ENCODE measurements around the gene CCDC92. TPM values are rescaled to one million over a fixed set of nuclear protein-coding genes. Genes with fewer than 3 reads are reported as not detected.

CCDC92 gene
- total RNA-seq, 2 donors from 2014 or later = 30.1 to 46.4 TPM

DNA sequence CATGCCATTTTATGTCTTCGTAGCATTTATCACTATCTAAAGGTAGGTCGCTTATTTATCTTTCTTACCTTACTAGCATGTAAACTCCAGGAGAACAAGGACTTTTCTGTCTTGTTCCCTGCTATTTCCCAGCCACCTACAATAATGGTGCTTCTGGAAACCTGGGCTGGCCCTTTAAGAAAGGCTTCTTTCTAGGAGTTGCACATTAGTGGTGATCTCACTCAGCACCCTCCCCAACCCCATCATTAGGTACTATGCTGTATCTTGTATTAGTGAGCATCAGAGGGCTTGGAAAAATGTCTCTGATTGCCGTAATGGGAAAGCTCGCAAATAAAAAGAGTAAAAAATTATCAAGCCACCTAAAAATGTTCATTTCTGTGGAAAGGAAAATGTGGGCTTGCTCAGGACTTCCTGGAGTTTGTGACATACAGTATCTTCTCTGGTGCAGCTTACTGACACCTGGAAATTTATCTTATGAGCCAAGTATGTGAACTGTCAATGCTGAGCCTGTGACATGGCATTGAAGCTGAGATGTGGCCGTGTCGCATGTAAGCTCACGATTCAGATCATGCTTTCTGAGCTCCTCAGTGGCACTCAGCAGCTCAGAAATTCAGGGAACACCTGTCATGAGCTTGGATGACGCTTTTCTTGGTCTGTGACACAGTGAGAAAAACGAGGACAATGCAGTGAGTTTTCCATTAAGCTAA, 12.4 kb downstream of the CCDC92 start:
- no peak for ATAC-seq
- Mint-ChIP-seq H3K4me1 (peaks cover 3% of the 10 kb centered on the region), H3K27ac (no peak overlapping the region)

DNA sequence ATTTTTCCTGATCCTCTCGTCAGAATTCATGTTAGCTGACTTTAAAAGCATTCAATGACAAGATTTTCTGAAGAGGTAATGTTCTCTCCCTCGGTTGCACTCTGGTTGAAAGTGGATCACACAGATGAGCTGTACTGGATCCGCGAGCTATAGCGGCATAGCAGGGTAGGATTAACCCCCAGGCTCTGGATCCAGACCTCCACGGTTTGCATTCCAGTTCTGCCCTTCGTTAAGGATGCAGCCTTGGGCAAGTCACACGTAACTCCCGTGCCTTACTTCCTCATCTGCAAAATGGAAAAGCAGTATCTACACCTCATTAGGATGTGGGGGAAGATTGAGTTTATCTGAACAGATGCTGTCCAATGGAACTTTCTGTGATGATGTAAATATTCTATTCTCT, 13.8 kb downstream of the CCDC92 start:
- Mint-ChIP-seq H3K4me3 (no peak overlapping the region), H3K27me3 (no peaks in the 10 kb centered on the region), H3K36me3 (ENCODE audit: low read depth) (no peaks in the 10 kb centered on the region), H3K4me1 (peaks cover 3% of the 10 kb centered on the region), H3K27ac (no peak overlapping the region)
- ATAC-seq (no peak), DNase-seq (no peak)
- no peaks in the 10 kb centered on the region for H3K9me3 ChIP-seq (ENCODE audit: control insufficient read depth, low read length, poor library complexity, severe bottlenecking)

More for the DNA sequence above, 12.4 kb downstream of the CCDC92 start:
- Mint-ChIP-seq H3K4me3 (no peak overlapping the region), H3K36me3 (ENCODE audit: low read depth) (no peaks in the 10 kb centered on the region), H3K27me3 (no peaks in the 10 kb centered on the region)
- no peak for DNase-seq
- H3K9me3 ChIP-seq (ENCODE audit: control insufficient read depth, low read length, poor library complexity, severe bottlenecking) = no peaks in the 10 kb centered on the region

DNA sequence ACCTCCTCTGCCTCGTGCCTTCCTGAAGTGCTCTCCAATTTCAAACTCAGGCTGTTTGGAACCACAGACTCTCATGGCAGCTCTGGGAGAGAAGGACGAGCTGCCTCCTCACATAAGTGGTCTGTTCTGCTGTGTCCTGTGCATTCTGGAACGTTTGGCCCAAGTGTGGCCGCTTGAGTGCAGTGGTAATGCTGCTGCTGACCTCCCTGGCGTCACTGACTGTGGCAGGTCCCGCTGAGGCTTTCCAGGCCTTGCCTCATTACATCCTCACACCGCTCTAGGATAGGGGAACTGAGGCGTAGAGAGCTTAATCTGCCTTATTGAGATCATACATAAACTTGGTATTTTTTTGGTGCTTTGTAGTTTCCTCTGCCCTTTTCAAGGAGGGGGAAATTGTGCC, 14.2 kb downstream of the CCDC92 start:
- no peak overlapping the region for H3K27ac Mint-ChIP-seq
- H3K4me1 Mint-ChIP-seq = peaks cover 3% of the 10 kb centered on the region
- H3K36me3 Mint-ChIP-seq (ENCODE audit: low read depth) = no peaks in the 10 kb centered on the region
- H3K4me3 Mint-ChIP-seq = no peak overlapping the region
- DNase-seq (no peak), ATAC-seq (no peak)
- no peaks in the 10 kb centered on the region for H3K27me3 Mint-ChIP-seq
- H3K9me3 ChIP-seq (ENCODE audit: control insufficient read depth, low read length, poor library complexity, severe bottlenecking) = no peaks in the 10 kb centered on the region

DNA sequence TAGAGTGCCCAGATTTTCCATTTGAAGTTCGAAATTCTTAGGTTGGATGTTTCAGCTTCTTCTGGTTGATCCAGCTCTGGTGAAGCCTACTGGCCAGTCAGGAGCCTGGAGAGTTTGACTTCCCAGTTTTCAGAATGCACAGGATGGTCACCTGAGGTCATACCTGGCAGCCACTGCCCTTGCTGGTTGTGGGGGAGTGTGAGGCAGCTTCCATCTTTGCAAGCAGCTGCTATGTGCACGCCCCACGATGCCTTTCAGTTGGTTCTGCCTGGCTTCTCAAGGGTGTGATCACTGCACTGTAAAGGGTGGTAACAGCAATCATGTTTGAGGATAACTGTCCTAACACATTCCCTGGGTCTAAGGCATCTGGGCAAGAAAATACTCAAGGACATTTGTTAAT, 15.4 kb downstream of the CCDC92 start:
- no peak overlapping the region for H3K4me3 Mint-ChIP-seq
- H3K27ac Mint-ChIP-seq = peak overlapping the region; percentile 43
- DNase-seq (no peak), ATAC-seq (no peak)
- H3K9me3 ChIP-seq (ENCODE audit: control insufficient read depth, low read length, poor library complexity, severe bottlenecking) = no peaks in the 10 kb centered on the region
- H3K36me3 Mint-ChIP-seq (ENCODE audit: low read depth) = no peaks in the 10 kb centered on the region
- H3K27me3 Mint-ChIP-seq = no peaks in the 10 kb centered on the region
- H3K4me1 Mint-ChIP-seq = peaks cover 3% of the 10 kb centered on the region

DNA sequence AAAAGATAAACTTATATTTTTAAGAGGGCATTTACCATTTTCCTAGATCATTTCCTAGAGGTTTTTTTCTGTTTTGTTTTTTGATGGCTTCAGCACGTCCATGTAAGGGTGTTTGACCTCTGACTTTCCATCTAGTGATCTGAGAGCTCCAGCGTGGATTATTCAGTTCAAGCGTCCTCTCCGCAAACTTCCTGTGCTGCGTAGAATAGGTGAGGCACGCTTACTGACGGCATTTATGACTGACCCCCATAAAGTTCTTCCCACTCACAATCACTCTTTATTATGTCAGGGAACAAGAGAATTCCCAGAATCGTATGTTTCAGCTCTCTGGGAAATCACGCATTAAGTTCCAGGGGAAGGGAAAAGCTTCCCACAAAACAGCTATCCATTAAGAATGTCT, 16.4 kb downstream of the CCDC92 start:
- Mint-ChIP-seq H3K27ac (peak overlapping the region; percentile 43), H3K4me1 (peaks cover 4% of the 10 kb centered on the region)

DNA sequence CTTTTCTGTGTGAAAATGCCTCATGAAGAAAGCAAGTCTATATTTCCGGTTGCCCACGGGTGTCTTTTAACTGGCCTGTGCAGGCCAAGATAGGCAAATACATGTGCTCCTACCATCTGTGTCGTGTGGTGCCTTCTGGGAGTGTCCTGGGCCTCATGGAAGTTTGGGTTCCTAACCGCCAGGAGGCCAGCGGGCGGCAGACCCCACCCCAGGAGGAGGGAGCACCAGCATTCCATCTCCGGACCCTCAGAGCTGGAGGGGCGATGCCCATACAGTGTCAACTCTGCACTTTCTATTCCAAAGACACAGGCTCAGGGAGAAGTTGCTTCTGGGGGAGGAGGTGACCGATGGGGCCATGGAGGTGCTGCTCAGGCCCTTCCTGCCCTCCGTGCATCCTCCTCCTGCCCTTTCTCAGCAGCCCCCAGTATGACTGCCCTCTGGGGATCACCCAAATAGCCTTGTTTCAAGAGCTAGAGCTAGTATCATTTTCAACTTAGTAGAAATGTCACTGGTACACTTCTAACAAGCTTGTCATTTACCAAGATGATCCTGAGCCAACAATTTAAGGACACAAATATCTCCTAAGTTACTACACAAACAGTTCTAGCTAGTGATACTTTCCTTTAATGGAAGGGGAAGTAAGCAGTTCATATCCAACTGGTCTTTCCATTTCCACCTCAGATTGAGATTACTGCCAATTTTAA, 17.8 kb downstream of the CCDC92 start:
- H3K27ac Mint-ChIP-seq = no peak overlapping the region
- ATAC-seq (no peak), DNase-seq (no peak)
- H3K36me3 Mint-ChIP-seq (ENCODE audit: low read depth) = no peaks in the 10 kb centered on the region
- H3K4me1 Mint-ChIP-seq = peaks cover 6% of the 10 kb centered on the region
- no peaks in the 10 kb centered on the region for H3K9me3 ChIP-seq (ENCODE audit: control insufficient read depth, low read length, poor library complexity, severe bottlenecking)
- no peaks in the 10 kb centered on the region for H3K27me3 Mint-ChIP-seq
- H3K4me3 Mint-ChIP-seq = no peak overlapping the region

More for the DNA sequence above, 16.4 kb downstream of the CCDC92 start:
- DNase-seq = no peak
- H3K4me3 Mint-ChIP-seq = no peak overlapping the region
- no peaks in the 10 kb centered on the region for H3K9me3 ChIP-seq (ENCODE audit: control insufficient read depth, low read length, poor library complexity, severe bottlenecking)
- ATAC-seq = no peak
- H3K27me3 Mint-ChIP-seq = no peaks in the 10 kb centered on the region
- H3K36me3 Mint-ChIP-seq (ENCODE audit: low read depth) = no peaks in the 10 kb centered on the region

DNA sequence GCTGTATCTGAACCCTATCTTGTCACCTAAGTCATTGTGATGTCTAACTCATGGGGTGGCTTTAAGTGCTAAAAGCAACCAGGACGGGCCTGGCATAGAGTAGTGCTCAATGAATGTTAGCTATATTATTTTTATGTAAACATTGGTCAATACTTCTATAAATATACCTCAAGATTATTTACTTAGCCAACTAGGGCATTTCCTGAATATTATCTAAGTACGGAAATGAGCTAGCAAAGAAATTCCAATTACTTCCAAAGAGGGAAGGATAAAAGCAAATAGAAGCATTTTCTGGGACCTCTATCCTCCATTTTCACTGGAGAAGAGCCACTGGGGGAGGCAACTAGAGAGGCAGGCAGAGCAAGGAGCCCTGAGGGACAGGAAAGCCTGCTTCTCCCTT, 20.6 kb downstream of the CCDC92 start:
- DNase-seq (no peak), ATAC-seq (no peak)
- H3K9me3 ChIP-seq (ENCODE audit: control insufficient read depth, low read length, poor library complexity, severe bottlenecking) = no peaks in the 10 kb centered on the region
- Mint-ChIP-seq H3K27me3 (no peaks in the 10 kb centered on the region), H3K27ac (no peak overlapping the region), H3K4me3 (no peak overlapping the region), H3K4me1 (peaks cover 7% of the 10 kb centered on the region), H3K36me3 (ENCODE audit: low read depth) (no peaks in the 10 kb centered on the region)

DNA sequence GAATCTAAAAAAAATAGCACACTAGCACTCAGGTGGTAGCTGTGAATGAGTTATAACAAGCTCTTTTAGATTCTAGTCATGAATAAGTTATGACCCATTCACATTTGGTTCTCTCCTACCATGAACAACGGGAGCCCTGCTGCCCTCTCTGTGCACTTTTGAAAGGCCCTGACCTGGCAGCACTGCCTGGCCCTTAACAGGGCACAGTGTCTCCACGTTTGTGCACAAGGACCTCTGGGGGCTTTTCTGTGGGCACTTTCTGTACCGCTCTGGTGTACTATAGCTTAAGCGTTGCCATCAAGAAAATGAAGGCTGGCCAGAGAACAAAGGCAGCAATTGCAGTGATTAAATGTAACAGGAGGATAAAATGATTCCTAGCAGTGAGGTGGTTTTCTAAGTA, 21.2 kb downstream of the CCDC92 start:
- no peaks in the 10 kb centered on the region for H3K36me3 Mint-ChIP-seq (ENCODE audit: low read depth)
- H3K4me3 Mint-ChIP-seq = no peak overlapping the region
- H3K9me3 ChIP-seq (ENCODE audit: control insufficient read depth, low read length, poor library complexity, severe bottlenecking) = no peaks in the 10 kb centered on the region
- H3K27me3 Mint-ChIP-seq = no peaks in the 10 kb centered on the region
- ATAC-seq (no peak), DNase-seq (no peak)
- peaks cover 8% of the 10 kb centered on the region for H3K4me1 Mint-ChIP-seq
- H3K27ac Mint-ChIP-seq = no peak overlapping the region

DNA sequence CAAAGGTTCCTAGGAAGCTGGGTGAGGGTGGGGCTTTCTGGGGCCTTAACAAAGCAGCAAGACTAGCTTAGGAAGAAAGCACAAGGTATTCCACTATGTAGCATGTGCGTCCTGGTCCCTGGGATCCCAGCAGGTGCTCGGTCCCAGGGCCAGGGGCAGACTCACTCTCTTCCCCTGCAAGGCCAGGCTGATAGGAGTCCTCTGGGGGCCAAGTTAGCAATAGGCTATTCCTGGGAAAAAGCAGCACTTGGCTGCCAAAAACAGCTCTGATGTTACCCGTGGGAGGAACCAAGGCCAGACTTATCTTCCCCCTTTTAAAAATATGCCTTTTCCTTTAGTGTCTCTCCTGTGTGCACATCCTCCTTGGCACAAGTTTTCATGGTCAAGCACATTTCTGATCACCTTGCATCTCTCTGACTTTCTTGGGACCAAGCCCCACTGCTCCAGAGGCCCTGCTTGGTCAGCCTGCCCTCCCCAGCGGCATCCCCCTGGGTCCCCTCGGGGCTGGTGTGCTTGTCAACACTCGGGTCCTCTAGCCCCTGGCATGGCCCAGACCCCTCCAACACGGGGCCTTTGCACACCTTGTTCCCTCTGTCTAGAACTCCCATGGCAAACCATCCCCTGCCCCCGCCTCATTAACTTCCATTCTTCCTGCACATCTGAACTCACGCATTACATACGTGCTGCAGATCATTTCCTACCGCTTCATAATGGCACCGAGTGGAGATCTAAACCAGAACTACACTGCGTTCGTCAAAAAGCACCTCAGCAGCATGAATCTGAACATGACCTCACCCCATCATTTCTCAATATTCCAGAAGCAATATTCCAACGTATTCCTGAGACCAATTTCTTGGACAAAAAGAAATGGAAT, 21.9 kb downstream of the CCDC92 start:
- Mint-ChIP-seq H3K36me3 (ENCODE audit: low read depth) (no peaks in the 10 kb centered on the region), H3K4me3 (no peak overlapping the region), H3K27ac (peak overlapping the region; percentile 43), H3K4me1 (peaks cover 12% of the 10 kb centered on the region), H3K27me3 (no peaks in the 10 kb centered on the region)
- DNase-seq (no peak), ATAC-seq (no peak)
- no peaks in the 10 kb centered on the region for H3K9me3 ChIP-seq (ENCODE audit: control insufficient read depth, low read length, poor library complexity, severe bottlenecking)

DNA sequence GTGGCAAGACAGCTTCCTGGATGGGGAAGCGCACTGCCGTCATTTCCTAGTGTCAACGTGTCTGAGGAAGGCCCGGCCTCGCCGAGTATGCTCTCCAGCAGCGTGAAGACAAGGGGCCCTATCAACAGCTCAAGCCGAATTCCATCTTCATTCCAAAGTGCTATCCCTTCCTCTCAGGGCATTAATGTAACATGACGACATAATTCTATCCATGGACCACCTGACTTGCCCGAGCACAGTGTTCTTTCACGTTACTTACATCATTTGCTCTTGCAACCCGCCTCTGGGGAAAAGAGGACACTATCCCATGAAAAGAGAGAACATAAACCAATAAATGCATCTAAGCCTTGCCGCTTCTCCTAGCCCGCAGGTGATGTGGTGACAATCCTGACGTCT, 22.9 kb downstream of the CCDC92 start:
- Mint-ChIP-seq H3K27ac (peak overlapping the region; percentile 43), H3K36me3 (ENCODE audit: low read depth) (no peaks in the 10 kb centered on the region), H3K4me1 (peaks cover 14% of the 10 kb centered on the region), H3K27me3 (no peaks in the 10 kb centered on the region), H3K4me3 (no peak overlapping the region)
- DNase-seq = no peak
- no peaks in the 10 kb centered on the region for H3K9me3 ChIP-seq (ENCODE audit: control insufficient read depth, low read length, poor library complexity, severe bottlenecking)
- ATAC-seq = no peak

DNA sequence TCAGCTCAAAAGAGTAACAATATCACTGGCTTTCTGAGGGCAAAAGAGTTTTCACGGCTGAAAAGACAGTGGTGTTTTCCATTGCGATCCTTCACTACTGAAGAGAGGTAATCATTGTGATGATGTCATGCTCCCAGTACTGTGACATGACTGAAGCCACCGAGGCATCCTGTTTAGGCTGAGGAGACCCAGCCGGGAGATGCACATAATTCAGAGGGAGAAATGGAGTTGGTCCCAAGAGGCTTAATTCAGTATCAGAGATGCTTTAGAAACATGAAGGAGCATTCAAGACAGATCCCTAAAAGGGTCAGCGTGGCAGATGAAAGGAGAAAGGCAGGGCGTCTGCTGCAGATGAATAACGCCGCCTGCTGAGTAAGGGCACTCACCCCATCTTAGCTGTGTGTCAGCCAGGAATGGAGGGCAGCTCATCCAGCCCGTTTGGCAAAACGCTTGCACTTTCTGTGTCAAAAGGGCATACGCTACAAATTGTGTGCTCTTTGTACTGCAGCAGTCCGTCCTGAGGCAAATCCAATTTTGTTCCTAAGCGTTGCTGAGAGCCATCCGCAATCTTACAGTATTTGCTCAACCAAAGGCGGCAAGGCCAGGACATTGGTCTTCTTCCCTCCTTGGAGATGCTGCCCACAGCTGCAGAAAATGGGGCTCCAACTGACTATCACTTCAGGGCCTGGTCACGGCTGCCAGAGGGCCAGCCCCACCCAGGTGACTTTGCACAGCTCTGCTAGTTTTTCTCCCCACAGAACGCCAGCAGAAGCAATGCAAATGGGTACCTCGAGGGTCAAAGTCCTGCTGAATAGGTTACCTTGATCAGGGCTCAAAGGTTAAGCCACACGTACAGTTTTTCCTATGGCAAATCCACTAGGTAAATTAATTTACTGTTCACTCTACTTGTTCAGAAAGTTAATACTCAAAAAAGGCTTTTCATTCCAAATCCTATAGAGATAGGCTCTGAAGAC, 23.5 kb downstream of the CCDC92 start:
- Mint-ChIP-seq H3K4me3 (no peak overlapping the region), H3K4me1 (peaks cover 14% of the 10 kb centered on the region), H3K27me3 (no peaks in the 10 kb centered on the region), H3K36me3 (ENCODE audit: low read depth) (peaks cover 2% of the 10 kb centered on the region), H3K27ac (no peak overlapping the region)
- DNase-seq = no peak
- ATAC-seq = no peak
- H3K9me3 ChIP-seq (ENCODE audit: control insufficient read depth, low read length, poor library complexity, severe bottlenecking) = no peaks in the 10 kb centered on the region

DNA sequence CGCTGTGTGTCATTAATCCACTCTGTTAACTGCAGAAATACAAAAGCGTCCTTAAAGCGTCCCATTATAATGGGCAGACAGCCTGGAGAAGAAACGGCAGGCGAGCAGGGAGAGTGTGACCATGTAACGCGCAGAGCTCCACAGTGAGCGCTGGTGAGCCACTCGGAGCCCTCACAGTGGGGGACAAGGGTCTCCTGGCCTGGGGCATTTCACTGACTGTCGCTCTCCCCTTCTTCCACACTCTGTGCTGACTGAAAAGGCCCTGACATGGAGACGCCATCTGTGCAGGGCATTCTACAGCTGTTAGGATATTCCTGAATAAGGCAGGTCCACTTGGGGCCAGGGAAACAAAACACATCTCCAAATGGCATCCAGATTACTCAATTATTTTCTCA, 24.2 kb downstream of the CCDC92 start:
- Mint-ChIP-seq H3K4me1 (peaks cover 14% of the 10 kb centered on the region), H3K27ac (no peak overlapping the region), H3K27me3 (no peaks in the 10 kb centered on the region), H3K36me3 (ENCODE audit: low read depth) (peaks cover 2% of the 10 kb centered on the region), H3K4me3 (no peak overlapping the region)
- no peak for ATAC-seq
- no peaks in the 10 kb centered on the region for H3K9me3 ChIP-seq (ENCODE audit: control insufficient read depth, low read length, poor library complexity, severe bottlenecking)
- no peak for DNase-seq
